Activated T-cell treated with anti-CD3 and anti-CD28 coated beads for 4 hours (primary cell): ENCODE results near the gene HOXC9.

Experiments used
- DNase-seq: peaks from one replicate; pipeline ENCODE4 v3.0.0-alpha.2; 2020

HOXC9 gene

DNA sequence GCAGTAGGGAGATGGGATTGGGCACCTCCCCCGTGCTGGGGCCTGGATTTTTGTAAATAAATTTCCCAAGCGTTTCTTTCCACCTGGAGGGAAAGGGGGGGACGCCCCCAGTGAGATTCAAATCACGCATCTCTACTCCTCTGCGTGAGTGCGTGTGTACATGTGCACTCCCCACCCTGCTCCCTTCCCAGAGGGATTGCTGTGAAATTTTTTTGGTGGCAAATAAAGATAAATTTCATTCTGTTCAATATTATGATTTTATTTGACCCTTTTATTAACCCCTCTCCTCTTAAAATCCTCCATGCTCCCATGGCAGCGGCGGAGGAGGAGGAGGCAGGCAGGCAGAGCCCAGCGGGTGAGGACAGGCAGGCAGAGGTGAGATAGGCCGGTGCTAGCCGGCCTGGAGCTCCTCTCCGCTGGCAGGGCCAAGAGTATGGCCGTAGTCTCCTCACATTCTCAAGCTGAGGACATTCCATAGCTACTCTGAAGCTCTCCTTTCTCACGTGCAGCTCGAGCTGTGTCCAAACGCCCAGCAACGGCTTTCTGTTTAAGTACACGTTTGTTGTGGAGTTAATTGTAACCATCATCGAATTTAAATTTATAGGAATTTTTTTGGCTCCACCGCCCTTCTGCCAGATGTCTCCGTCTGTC is 23.7 kb upstream of the HOXC9 start:
- DNase-seq, result no peak

DNA sequence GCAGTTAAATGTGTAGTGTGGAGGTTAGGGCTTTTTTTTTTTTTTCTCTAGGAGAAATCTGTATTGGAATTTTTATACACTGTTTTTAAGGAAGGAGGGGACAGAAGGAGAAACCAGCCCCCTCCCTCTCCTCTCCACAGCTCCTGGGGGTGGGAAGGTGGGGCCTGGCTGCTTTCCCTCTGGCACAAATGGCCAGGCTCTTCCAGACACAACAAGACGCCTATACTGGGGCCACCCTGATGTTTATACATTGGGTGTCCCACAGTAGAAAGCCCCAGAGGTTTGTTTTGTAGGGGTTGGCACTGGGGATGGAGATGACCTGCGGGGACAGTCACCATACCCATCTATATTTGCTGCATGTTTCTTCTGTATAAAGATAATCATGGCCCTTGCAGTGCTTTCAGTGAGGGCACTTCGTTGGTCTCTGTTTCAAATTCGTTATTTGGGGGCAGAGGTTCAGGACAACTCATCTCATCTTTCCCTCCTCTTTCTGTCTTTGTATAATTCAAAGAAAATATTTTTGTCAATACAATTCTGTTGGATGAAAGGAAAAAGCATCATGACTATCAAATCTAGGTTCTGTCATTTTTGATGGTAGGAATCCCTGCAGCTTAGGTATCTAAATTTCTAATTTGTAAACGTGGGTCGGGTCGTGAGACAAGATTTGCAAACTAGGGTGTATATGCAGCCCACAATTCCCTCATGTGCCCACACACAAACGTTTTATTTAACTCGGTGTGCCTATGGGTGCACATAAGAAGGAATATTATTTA is 23.0 kb upstream of the HOXC9 start:
- DNase-seq, result no peak

DNA sequence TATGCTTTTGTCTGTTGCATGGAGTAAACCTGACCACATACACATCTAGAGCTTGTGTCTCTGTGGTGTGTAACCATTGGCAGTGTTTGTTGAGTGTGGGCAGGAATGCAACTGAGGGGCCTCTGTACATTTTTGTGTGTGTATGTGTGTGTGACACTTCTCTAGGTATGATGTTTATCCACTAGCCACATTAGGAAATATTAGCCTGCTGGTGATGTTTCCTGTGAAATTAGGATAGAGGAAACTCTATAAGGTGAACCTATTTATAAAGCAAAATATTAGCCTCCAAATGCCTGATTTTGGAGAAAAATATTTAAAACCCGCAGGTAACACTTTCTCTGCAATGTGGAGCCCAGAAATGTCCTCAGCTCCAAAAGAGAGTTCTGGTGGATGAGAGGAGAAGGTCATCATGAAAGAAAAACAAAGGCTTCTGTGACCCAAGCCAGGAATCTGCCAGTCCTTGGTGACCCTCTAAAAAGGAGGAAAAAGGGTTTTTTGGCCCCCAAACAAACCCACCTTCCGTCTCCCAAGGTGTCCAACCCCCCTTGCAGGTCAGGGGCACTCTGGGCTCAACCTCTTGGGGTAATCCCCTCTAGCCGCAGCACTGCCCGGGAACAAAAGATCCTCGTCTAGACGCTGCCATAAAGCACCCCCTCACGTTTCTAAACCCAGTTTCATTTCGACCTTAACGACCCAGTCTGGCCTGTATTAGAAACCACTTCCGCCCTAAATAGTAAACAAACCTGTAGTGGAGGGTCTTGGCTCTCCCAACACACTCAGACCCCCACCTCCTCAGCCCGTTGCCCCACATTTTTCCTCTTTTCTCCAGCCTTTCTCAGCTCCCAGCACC is 22.1 kb upstream of the HOXC9 start:
- DNase-seq, result no peak

DNA sequence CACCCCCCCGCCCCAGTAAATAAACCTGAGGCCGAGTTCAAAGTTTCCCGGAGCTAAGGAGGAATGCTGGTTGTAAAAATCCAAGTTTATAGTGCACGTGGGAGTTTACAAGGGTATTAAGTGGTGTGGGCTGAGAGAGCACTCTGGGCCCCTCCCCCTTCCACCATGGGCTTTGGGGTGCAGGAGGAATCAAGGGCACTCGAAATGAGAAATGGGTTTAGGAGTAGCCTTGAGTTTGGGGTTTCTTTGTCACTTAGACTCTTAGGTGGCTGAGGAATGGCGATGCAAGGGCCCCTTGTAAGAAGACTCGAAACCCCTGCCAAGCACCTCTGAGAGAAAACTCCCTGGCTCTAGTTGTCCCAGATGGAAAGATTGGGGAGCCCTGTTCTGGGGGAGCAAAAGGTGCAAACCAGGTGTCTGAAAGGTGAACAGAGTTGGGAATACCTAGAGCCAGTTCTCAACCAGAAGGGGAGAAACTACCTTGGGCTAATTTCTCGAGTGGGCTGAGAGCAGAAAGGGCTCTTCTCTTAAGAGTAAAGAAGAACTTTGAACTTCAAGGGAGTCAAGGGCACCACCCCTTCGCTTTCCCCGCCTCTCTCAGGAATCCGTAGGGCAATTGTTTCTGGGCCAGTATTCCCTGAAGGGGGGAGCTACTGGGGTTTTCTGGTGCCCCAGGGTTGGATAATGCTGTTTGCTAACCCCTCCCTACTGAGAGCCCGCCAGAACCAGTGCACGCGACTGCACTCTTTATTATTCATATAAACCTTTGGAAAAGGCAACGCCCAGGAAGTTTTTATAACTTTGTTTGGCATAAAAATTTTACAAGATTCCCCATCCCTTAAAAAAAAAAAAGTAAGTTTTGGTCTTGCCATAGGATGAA is 21.2 kb upstream of the HOXC9 start:
- DNase-seq, result no peak

DNA sequence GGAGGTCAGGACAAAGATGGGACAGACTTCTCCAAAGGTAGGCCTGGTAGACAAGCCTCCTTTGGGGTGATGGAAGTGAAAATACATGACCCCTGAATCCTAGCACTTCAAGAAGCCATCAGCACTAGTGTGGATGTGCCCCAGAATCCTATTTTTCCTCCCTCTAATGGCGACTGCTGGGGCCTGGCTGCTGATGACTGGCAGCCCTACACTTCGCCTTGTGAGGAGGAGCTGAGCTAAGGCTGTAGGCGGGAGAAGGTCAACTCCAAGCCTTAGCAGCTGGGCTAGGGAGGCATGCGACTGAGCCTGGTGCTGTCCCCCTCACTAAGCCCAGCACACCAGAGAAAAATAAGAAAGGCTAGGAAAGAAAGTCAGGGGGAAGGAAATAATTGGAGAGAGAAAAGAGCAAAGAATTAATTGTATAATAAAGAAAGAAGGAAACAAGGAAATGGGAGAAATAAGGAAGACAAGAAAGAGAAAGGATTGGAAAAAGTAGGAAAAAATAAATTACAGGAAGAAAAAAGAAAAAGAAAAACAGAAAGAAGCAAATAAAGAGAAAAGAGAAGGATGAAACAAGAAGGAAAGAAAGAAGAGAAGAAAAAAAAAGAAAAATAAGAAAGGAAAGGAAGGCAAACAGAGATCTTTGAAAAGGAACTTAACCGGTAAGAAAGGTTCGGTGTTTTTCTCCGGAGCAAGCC is 19.7 kb upstream of the HOXC9 start:
- no peak for DNase-seq

DNA sequence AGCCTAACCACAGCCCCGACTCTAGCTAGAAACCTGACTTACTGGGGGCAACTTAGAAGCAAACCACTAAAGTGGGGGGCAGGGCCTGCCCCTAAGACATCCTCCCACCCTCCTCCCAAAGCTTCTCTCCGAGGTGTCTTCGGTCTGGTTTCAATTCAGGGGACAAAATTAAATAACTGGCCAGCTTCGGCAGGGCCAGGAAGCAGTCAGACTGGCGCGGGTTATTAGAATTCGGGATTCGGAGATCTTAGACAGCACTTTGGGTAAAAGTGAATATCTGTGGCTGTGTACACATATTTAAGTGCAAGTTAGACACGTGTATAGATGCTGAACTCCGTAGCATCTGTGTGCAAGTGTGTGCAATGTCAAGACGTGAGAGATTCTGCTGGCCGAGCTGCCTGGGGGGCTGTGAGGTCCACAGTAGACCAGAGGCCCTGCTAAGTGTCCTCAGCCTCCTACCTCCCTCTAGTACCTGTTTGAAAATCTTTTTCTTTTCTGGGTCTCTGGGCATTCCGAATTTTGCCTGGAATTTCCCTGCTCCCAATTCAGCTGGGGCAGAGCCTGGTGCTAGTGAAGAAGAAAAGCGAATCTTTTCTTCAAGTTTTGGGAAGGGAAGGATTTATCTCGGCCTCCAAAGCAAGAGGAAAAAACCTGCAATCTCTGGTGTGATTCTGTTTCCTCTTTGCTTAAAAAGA is 19.0 kb upstream of the HOXC9 start:
- DNase-seq, result no peak

DNA sequence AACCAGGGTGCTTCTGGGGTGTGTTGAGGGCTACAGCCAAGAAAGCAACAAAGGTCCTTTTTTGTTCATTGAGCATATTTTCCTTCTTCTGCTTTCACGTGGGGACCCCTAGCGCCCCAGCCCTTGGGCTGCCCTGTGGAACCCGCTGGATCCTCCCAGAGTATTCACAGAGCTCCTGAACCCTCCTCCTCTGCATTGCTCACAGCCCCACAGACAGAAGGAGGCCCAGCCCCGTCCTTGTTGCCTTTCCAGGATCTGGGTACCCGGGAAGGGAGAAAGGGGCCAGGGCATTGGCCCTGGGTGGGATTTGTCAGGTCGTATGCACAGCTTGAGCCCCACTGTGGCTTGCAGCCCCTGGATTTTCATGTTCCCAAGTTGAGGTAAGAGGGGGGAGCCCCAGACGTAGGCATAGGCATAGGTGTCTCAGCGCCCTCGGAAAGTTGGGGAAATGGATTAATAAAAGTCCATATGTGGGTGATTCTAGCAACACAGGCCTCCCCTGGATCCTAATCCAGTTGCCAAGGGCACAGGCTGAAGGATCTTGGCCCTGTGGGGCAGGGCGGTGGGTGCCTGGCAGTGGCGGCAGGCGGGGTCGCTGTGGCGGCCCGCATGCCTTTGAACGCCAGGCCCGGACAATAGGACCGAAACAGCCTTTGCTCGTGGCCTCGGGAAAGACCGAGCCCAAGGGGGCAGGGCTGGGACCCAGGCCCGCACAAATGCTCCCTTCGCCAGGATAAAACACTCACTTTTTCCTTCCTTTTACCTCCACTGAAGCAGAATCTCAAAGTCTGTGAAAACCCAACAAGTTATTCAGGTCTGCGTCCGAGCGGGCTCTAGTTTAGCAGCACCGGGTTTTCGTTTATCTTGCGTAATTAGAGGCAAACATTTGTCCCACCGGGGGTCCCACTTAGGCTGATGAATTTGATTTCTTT is 18.1 kb upstream of the HOXC9 start:
- no peak for DNase-seq

DNA sequence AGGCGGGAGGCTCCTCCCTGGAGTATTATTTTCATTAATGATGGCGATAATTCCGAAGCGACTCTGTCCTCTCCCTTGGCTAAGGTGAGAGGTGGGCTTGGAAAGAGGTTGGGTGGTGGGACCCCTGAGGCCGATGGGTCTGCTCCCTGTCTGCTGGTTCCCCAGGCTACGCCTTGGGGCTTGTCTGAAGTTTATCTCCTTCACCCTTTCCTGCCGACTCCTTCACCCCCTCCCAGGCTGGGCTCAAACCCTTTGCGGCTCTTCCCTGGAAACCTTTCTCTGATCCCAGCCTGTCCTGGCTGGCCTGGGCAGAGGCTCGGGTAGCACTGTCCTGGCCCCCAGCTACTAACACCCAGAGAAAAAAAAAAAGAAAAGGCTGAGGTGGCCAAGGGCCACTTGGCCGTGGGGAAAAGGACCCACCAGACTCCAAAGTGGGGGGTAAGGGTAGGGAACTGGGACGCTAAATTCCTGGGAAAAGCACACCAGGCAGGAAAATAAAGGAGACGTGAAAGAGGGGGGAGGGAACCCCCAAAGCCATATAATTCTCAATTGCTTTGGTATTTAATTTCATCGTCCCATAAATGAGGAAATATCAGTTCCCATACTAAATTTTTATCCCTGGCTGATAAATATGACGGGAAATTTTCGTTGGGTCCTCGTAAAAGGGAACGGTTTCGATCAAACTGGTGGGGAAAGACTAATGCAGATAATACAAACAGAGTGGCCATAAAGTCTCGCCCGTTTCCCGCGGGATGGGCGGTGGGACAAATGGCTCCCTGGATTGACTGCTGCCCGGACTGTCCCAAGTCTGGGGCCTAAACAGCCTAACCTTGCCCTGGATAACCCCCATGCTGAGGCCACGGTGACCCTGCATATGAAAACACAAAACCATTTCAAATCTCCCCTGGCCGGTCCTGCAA is 17.1 kb upstream of the HOXC9 start:
- DNase-seq, result no peak

DNA sequence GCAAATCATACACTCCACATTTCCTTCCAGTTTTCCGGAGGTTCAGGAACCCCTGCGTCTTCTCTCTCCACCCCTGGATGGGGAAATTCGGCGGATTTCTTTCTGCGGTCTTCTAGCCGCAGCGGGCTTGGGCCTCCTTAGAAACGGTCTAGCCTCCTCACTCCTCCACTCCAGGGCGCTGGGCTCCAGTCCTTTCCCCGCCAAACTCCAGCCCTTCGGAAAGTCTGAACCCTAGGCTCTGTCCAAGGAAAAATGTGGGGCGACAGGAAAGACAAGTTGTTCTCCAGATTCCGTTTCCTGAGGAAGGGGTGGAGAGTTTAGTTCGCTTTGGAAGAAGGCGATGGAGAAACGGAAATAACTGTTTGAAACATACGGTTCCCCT is 16.4 kb upstream of the HOXC9 start:
- no peak for DNase-seq

DNA sequence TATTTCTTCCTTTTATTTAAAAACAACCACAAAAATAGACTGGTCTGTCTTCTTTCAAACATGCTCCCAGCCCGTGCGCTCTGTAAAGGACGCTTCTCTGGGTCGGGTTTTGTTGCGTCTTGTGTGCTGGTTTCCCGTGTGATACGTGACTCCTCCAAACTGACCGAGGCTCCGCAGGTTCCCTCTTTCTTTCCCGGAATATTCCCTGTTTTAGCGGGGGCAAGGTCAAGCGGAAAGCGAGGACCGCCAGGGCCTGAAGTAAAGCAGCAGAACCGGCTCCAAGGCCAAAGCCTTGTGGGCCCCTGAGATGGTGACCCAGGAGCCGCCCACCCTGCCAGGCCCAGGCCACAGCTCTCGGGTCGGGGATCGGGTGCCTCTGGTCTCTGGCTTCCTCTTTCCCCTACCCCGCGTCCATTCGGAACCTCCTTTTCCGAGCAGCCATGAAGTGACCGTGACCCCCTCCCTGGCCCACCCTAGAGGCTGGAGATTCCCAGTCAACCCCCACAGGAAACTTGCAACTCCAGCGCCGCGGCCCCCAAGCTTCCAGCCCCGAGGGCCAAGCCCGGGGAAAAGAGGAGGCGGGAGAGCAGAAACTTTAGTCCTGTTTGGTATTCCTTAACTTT is 15.9 kb upstream of the HOXC9 start:
- DNase-seq, result no peak

DNA sequence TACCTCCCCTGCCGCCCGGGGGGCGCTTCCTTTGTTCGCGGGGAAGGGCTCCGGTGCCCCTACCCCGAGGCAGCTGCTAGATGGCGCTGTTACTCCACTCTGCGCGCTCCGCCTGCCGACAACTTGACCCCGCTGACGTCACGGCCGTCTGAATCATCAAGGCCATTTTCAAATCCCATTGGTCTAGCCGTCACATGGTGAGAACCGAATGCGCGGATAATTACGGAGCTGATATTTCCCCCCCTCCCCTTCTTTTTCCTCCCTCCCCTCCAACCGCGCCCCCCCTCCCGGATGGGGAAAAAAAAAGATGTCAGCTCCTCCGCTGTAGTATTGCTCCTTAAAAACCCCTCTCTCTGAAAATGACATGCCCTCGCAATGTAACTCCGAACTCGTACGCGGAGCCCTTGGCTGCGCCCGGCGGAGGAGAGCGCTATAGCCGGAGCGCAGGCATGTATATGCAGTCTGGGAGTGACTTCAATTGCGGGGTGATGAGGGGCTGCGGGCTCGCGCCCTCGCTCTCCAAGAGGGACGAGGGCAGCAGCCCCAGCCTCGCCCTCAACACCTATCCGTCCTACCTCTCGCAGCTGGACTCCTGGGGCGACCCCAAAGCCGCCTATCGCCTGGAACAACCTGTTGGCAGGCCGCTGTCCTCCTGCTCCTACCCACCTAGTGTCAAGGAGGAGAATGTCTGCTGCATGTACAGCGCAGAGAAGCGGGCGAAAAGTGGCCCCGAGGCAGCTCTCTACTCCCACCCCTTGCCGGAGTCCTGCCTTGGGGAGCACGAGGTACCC is 14.9 kb upstream of the HOXC9 start, which contains the start of gene HOXC10:
Gene HOXC10, plus strand, starts transcription at position 246 of the 791 bp plus-strand sequence. Its CDS starts 114 bp downstream, at position 360.
- peak; percentile 78 for DNase-seq

DNA sequence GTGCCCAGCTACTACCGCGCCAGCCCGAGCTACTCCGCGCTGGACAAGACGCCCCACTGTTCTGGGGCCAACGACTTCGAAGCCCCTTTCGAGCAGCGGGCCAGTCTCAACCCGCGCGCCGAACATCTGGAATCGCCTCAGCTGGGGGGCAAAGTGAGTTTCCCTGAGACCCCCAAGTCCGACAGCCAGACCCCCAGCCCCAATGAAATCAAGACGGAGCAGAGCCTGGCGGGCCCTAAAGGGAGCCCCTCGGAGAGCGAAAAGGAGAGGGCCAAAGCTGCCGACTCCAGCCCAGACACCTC is 14.3 kb upstream of the HOXC9 start:
- no peak for DNase-seq

DNA sequence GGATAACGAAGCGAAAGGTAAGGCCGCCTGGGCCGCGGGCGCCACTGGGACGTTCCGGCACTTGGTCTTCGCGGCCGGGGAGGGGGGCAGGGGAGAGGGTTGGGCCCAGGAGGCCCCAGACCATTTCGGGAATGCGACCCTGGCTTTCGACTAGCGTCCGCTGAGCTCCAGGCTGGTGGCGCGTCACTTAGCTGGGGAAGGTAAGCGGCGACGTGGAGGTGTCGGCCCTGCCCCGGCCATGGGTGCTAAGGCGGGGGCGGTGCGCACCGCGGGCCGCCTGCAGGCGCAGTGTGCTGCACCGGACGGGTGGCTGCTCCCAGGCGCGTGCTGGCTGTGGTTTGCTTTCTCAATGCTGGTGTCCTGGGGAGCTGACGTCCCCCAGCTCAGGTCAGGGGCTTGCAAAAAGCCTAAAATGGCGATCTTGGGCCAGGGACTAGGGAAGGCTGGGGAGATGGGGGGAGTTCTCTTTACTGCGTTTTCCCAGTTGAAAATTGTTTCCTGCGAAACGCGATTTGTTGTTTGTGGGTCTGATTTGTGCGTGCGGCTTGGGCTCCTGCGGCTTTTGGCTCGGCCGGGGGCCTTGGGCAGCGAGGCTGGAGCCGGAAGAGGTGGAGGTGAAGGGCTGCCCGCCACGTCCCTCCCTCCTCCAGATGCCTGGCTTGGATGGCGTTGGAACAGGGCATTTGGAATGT is 13.8 kb upstream of the HOXC9 start:
- DNase-seq, result no peak

DNA sequence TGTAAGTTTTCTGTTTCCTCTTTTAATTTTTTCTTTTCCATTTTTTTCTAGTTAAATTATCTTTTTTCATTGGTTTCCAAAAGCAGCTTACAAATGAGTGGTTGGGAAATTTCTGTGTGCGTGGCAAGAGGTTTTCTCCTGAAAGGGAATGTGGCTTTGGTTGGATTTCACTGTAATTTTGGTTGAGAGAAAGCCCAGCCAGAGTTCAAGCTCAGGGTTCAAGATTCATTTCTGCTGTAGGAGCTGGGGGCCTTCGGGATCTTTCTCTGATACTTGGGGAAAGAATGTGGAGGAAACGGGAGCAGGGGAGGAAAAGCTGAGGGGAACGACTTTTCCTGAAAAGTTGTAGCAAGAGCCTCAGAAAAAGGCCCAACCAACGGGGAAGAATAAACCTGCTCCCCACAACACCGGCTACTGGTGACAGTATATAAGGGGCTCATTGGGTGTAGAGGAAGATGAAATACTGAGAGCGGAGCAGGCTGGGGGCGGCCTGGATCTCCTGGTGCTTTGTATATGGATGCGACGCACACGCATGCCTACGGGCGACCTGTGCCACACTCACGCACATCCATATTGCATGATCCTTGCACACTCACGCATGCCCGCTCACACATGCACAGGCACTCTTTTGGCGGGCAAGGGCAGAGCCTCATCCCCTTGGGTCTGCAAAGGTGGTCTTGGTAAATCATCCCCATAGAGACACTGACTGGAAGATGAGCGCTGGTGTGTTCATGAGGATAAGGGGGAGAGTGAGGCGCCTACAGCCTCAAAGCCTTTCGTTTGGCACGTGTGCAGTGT is 13.1 kb upstream of the HOXC9 start:
- no peak for DNase-seq

DNA sequence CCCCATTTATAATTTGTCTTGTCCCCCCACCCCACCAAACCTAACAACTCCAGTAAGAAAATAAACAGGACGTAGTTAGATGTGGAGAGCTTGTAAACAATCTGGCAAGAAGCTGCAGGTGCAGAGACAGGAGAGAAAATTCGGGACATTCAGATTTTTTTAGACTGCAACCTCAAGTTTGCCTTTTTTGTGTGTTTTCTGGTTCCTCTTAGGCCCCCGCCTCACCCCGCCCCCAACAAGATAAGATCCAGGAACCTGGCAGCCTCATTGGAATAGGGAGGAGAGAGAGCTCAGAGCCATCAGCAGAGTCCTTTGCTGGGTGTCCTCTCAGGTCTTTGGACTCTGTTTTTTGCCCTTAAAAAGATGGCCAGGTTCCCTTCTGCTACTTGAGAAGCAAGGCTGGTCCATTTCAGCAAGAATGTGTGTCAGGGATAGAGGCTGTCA is 12.2 kb upstream of the HOXC9 start:
- DNase-seq, result no peak

DNA sequence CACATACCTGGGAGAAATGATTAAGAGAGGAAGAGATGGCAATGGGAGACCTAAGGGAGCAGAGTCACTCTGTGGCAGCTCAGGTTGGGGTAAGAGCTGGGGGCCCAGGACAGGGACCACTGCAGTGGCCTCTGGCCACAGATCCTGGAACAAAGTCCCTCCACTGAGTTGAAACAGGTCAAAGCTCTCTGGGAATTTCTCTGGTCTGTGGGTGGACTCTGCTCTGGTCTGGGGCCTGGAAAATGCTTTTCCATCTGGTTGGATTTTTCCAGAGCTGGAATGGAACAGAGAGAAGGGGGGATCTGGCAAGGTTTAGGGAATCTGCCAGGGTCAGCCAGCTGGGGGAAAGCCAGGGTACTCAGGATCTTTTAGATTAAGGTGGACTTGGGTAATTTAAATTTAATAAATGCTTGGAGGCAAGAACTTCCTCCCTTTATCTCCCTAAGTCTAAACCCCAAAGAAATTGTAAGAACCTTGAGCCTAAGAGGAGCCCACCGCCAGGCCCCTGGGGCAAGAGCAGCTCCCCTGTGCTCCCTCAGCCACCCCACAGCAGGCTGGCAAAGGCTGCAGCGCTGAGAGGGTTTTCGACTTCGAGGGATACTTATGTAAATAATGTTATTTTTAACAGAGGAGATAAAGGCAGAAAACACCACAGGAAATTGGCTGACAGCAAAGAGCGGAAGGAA is 11.3 kb upstream of the HOXC9 start:
- DNase-seq, result no peak
